GM20431 (cell line): ENCODE results near the gene KIFC3.
"Not testable (repeated sequence)": the region's sequence is repeated elsewhere in the genome, so short reads cannot be mapped to it uniquely, and the experiment has no call there.

ENCODE experiments used
- in situ Hi-C: fragments of 300-500 bp; cut with MseI, MboI; formaldehyde crosslinking; loops from one replicate; pipeline ENCODE4 v1.15.0; 2020; ENCODE audit warnings: low sequenced_read_pairs; ENCODE audit not compliant: unreplicated experiment

The KIFC3 gene

GRCh38 chr16:57744642-57744903 lies 57.7 kb downstream of the KIFC3 start:
- in situ Hi-C loops, result no loop called here

GRCh38 chr16:57743886-57744641 lies 58.2 kb downstream of the KIFC3 start:
- in situ Hi-C loops, result no loop called here

DNA sequence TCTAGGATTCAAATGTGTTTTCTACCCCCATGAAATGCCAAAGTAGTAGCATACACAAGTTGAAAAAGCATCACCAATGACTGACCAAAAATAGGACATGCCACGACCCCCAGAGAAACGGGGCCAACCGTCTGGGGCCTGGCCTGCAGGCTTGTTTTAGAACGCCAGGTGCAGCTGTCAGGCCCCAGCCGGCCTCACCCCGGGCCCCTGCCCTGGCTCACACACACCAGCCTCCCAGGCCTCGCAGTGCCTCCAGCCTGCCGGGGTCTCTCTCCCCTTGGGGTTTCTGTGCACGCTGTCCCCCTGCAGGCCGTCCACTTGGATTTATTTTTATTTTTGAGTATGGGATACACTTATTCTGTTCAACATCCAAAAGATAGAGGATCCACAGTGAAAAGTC lies 58.8 kb downstream of the KIFC3 start:
- in situ Hi-C loops, result no loop called here

DNA sequence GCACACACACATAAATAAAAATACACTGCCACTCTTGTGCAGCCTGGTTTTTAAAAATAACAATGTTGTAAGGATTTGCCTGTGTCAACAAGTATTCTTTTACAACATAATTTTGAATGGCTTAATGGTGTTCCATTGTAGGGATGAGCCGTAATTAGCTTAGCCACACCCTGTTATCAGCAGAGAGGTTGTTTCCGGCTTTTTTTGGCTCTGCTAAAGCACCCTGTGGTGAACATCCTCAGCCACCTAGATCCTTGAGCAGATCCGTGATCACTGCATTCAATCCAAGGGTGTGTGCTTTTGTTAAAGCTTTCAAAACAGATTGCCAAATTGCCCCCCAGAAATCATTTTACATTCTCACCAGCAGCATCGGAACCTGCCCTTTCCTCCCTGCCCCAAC lies 59.7 kb downstream of the KIFC3 start:
- in situ Hi-C loops, result no loop called here

DNA sequence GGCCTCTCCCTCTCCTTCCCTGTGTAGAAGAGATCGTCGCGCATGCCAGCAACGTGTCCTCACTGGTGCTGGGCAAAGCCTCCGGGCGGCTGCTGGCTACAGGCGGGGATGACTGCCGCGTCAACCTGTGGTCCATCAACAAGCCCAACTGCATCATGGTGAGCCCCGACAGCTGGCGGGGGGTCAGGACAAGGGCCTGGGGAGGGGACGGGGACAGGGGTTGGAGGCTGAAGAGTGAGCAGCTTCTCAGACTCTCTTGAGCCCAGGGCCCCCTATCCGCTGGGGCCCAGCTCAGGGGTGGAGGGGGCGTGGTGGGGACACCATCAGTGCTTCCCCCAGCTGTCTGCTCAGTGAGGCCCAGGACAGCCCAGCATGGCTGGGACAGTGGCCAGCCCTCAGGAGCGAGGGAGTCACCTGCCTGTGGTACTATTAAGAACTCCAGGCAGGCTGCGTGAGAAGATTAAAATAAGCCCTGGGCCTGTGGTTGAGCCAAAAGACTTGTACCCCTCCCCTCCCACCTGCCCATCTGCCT lies 60.6 kb downstream of the KIFC3 start:
- in situ Hi-C loops, result no loop called here

DNA sequence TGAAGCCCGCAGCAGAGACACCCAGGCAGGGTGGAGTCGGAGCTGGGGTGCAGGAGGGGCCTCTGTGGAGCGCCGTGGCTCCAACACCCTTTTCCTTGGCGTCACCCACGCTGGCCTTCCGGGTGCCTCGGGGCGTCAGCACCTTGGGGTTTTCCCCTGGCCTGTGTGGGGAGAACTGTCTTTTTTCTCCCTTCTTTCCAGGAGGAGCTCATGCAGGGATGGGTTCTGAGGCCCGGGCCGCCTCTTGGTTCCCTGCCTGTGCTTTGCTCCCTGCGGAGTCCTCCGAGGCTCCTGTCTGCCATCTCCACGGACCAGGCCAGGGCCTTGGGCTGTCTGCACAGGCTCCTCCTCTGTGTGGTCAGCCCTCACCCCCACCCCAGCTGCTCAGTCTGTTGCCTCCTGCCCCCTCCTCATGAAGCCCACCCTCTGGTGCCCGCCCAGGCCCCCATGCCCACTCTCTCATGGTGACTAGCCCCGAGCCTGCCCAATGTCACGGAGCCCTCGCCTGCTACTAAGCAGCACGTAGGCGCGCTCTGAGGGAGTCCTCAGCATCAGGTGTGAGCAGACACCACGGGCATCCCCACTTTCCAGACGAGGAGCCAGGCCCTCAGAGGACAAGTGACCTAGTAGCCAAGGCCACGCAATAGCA lies 61.7 kb downstream of the KIFC3 start:
- in situ Hi-C loops, result no loop called here

DNA sequence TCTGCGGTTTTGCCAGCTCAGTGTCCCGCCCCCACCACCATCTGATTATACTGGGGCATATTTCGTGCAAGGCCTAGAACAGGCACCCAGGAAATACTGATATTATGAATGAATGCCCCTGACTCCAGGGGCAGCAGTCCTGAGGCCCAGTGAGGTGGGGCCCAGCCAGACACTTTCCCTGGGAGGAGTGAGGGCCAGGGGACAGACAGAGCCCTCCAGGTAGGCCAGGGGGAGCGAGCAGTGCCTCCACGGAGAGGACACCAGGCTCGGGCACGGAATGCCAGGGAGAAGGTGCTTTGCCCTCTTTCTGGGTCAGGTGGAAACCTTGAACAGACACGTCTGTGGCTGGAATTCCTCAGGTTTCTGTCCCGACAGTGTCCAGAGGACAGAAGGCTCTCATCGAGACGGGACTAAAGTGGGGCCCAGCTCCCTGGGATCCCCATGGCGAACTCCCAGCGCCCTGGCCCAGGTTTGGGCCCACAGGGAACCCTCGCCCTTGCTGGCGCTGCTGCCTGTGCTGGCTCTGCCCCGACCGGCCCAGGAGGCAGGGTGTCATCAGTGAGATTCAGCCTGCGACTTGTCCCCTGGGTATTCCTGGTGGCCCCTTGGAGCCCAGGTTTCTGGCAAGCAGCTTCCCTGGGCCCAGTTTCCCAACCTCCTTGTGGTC lies 62.4 kb downstream of the KIFC3 start:
- in situ Hi-C loops, result no loop called here

- in situ Hi-C loops, result no loop called here
These were observed 63.4 kb downstream of the KIFC3 start for GRCh38 chr16:57738844-57739243.

GRCh38 chr16:57736419-57737351 lies 65.6 kb downstream of the KIFC3 start:
- in situ Hi-C loops, result no loop called here

- in situ Hi-C loops, result no loop called here
These were observed 66.4 kb downstream of the KIFC3 start, which contains the start of gene KATNB1 for GRCh38 chr16:57735755-57736418. Gene KATNB1 (plus strand): TSS chr16:57735770. CDS start chr16:57737244, 1,474 bp downstream.

DNA sequence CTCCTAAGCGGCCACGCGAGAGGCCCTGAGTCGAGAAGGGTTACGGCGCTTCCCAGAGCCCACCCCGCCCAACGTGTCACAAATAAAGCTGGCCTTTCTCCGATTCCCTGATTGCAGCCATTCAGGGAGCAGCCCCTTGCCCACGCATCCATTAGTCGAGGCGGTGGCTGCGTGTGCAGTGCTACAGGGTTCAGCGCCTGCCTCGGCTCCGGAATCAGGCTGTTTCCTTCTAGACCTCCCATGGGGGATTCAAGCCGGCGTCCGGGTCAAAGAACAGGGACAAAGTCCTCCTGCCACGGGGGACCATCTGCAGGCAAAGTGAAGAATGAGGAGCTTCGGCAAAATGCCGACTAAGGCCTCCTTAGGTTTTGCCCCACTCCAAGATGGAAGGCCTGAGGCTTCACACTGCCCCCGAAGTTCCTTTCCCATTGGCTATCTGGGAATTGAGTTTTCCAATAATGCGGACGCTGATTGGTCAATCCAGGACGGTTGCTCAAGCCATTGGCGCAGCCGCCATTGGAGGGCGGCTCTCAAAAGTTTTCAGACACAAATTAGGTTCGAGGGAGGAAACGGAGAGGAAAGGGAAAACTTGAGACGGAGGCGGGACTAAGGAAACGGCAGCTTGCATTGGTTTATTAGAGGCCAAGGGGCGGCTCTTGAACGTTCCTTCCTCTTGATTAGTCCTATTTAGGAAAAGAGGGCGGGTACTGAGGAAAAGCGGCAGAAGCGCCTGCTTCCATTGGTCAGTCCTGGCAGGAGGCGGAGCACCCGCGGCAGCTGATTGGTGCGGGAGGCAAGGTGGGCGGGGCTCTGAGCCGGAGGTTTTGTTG lies 67.2 kb downstream of the KIFC3 start:
- in situ Hi-C loops, result no loop called here

DNA sequence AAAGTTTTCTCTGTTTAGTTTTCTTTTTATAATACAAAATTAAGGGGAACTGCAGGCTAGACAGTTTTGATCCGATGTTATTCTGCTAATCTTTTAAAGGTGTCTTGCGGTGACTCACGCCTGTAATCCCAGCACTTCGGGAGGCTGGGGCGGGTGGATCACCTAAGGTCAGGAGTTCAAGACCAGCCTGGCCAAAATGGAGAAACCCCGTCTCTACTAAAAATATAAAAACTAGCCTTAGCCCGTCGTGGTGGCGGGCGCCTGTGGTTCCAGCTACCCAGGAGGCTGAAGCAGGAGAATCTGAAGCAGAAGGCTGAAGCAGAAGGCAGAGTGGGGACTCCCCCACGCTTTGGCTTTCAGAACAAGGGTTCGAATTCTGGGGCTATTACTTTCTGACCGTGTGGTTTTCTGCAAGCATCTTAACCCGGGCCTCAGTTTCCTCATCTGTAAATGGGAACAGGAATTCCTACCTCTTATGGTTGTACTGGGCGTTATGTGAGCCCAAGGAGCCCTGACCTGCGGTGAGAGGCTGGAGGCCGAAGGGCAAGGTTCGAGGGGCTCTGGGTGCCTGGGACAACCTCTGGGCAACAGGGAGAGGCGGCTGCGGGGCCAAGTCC lies 67.9 kb downstream of the KIFC3 start:
- in situ Hi-C loops, result no loop called here

DNA sequence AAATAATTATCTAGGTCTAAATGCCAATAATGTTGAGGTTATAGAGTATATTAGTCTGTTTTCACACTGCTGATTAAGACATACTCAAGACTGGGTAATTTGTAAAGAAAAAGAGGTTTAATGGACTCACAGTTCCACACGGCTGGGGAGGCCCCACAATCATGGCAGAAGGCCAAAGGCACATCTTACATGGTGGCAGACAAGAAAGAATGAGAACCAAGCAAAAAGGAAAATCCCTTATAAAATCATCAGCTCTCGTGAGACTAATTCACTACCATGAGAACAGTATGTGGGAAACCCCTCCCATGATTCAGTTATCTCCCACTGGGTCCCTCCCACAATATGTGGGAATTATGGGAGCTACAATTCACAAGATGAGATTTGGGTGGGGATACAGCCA lies 69.6 kb downstream of the KIFC3 start:
- in situ Hi-C loops, result no loop called here

GRCh38 chr16:57732037-57732436 lies 70.3 kb downstream of the KIFC3 start:
- in situ Hi-C loops, result no loop called here

DNA sequence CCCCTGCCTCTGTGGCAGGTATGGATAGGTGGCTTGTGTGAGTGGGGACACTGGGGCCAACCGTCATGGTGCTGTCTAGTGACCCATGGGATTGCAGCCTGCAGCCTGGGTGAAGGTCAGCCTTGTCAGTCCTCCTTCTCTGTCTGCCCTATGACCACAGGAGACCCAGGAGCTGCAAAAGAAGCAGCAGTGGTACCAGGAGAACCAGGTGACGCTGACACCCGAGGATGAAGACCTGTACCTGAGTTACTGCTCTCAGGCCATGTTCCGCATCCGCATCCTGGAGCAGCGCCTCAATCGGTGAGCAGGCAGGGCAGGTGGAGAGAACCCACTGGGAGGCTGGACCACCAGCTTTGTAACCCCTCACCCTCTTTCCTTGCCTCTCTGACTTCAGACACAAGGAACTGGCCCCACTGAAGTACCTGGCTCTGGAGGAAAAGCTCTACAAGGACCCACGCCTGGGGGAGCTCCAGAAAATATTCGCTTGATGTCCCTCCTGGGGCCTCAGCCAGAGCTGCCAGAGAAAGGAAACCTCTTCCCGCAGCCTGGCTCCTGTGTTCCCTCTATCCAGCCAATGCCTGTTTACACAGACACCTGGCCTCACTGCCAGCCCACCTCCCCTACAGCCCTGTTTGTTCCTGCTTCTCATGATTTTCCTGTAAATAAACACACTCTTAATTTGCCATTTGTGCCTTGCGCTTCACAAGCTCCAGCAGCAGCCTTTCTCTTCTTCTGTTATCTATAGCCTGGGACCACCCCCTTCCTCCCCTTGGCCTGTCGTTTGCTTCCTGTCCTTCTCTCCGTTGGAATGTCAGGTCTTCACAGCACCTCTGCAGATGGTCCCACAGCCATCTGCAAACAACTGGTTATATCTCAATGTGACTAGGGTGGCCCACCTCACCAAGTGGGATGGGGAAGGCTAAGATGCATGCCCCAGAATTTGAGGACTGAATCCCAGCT lies 71.2 kb downstream of the KIFC3 start:
- in situ Hi-C loops, result no loop called here

DNA sequence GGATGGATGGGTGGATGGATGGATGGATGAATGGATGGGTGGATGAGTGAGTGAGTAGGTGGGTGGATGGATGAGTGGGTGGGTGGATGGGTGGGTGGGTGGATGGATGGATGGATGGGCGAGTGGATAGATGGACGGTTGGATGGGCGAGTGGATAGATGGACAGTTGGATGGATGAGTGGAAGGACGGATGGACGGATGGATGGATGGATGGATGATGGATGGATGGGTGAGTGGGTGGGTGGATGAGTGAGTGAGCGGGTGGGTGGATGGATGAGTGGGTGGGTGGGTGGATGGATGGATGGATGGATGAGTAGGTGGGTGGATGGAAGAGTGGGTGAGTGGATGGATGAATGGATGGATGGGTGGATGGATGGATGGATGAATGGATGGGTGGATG lies 72.4 kb downstream of the KIFC3 start:
- in situ Hi-C loops, result not testable (repeated sequence)

- in situ Hi-C loops, result no loop called here
These were observed 73.2 kb downstream of the KIFC3 start for GRCh38 chr16:57729182-57729484.
